ENCODE measurements around the gene ARRDC5. TPM values are rescaled to one million over a fixed set of nuclear protein-coding genes. Genes with fewer than 3 reads are reported as not detected.
A peak's percentile ranks its signal among the peaks of the same experiment; 100 is the strongest.
"Not testable (repeated sequence)": the region's sequence is repeated elsewhere in the genome, so short reads cannot be mapped to it uniquely, and the experiment has no call there.

The ARRDC5 gene
- total and polyA plus RNA-seq, 2 of the 13 experiments (the other 11 are each of a cell fraction or from before 2014, with no cell fraction given) = not detected

GRCh38 chr19:4861147-4861546 is 41.5 kb downstream of the ARRDC5 start:
- no CpG with 5 or more reads among the region's 10 CpGs for WGBS (ENCODE audit: low lambda C conversion rate)
- ChIA-PET POLR2A (no interaction called here), CTCF (ENCODE audit: low intra/inter-chr PET ratio, low total read pairs) (no interaction called here)
- Histone ChIP-seq H2AFZ (ENCODE audit: low read length) (no peak overlapping the region), H3K27ac (ENCODE audit: extremely low read length, insufficient read depth, low read length) (no peak overlapping the region), H3K9ac (ENCODE audit: insufficient read depth, low read depth, low read length) (no peak overlapping the region), H3K4me1 (ENCODE audit: insufficient read depth, low read length) (peaks cover 21% of the 10 kb centered on the region), H4K20me1 (ENCODE audit: insufficient read depth, low read length) (peaks cover 7% of the 10 kb centered on the region; the same call in 1 of the 2 replicates), H3K36me3 (replicated peaks in 1 of 2; ENCODE audit: control insufficient read depth in 1 of 2, insufficient read depth in 2 of 2, low read length in 2 of 2) (peaks cover 17 to 31% of the 10 kb centered on the region in 2 experiments; a peak in 4 of 5 replicates), H3K79me2 (ENCODE audit: insufficient read depth, low read length) (peaks cover 16% of the 10 kb centered on the region), H3K9me3 (ENCODE audit: low read length) (no peaks in the 10 kb centered on the region), H3K4me2 (ENCODE audit: low read depth, low read length) (no peak overlapping the region), H3K27me3 (ENCODE audit: control insufficient read depth in 1 of 2, insufficient read depth in 2 of 2, low read length in 2 of 2) (no peaks in the 10 kb centered on the region), H3K4me3 (replicated peaks in 1 of 3; ENCODE audit: insufficient read depth in 1 of 3, low read depth in 2 of 3, low read length in 3 of 3) (no peak overlapping the region)
- BruUV-seq (replicated peaks) = no TSS peak
- TF ChIP-seq ZNF766 (CRISPR knock-in tag; IDR thresholded peaks at IDR 0.05; ENCODE audit: borderline replicate concordance) = no peak
- TF ChIP-seq HNF4G (IDR thresholded peaks at IDR 0.05; ENCODE audit: borderline replicate concordance, low read depth, low read length) = peak; percentile 34; the same call in 1 of the 2 replicates
- no peak for TF ChIP-seq HNF4G (CRISPR knock-in tag; IDR thresholded peaks at IDR 0.05; ENCODE audit: borderline replicate concordance, low read depth)
- TF ChIP-seq AGO2 (optimal IDR thresholded peaks at IDR 0.05; ENCODE audit: low read depth, low read length) = peak; percentile 33
- no peak for TF ChIP-seq NCOA1 (CRISPR knock-in tag; IDR thresholded peaks at IDR 0.05)
- TF ChIP-seq NR3C1 (CRISPR knock-in tag; IDR thresholded peaks at IDR 0.05) = no peak
- FAIRE-seq (no peak), DNase-seq (ENCODE audit: low spot score) (no peak), ATAC-seq (no peak)
- intact Hi-C loops (cut with micrococcal nuclease; ENCODE audit: unreplicated experiment) (no loop called here), in situ Hi-C loops (cut with HindIII; ENCODE audit: extremely low pct_ligation_motif_present, low pct_unique_long_range_greater_than_20kb) (no loop called here)

GRCh38 chr19:4859697-4860096 is 43.0 kb downstream of the ARRDC5 start:
- Histone ChIP-seq H3K4me1 (ENCODE audit: insufficient read depth, low read length) (peaks cover 18% of the 10 kb centered on the region), H3K9me3 (ENCODE audit: low read length) (no peaks in the 10 kb centered on the region), H3K27me3 (ENCODE audit: control insufficient read depth in 1 of 2, insufficient read depth in 2 of 2, low read length in 2 of 2) (no peaks in the 10 kb centered on the region), H3K27ac (ENCODE audit: extremely low read length, insufficient read depth, low read length) (no peak overlapping the region), H3K79me2 (ENCODE audit: insufficient read depth, low read length) (peaks cover 12% of the 10 kb centered on the region), H4K20me1 (ENCODE audit: insufficient read depth, low read length) (peaks cover 7% of the 10 kb centered on the region; the same call in 1 of the 2 replicates), H3K4me3 (replicated peaks in 1 of 3; ENCODE audit: insufficient read depth in 1 of 3, low read depth in 2 of 3, low read length in 3 of 3) (no peak overlapping the region), H3K36me3 (replicated peaks in 1 of 2; ENCODE audit: control insufficient read depth in 1 of 2, insufficient read depth in 2 of 2, low read length in 2 of 2) (peaks cover 23 to 34% of the 10 kb centered on the region in 2 experiments; a peak in 4 of 5 replicates), H2AFZ (ENCODE audit: low read length) (no peak overlapping the region), H3K4me2 (ENCODE audit: low read depth, low read length) (no peak overlapping the region), H3K9ac (ENCODE audit: insufficient read depth, low read depth, low read length) (no peak overlapping the region)
- DNase-seq (ENCODE audit: low spot score) (no peak), ATAC-seq (no peak), FAIRE-seq (no peak)
- TF ChIP-seq ZBTB8A (CRISPR knock-in tag; IDR thresholded peaks at IDR 0.05; ENCODE audit: borderline replicate concordance, low read depth) = no peak
- no peak for TF ChIP-seq NFIB (CRISPR knock-in tag; IDR thresholded peaks at IDR 0.05; ENCODE audit: borderline replicate concordance)
- no peak for TF ChIP-seq MBD4 (IDR thresholded peaks at IDR 0.05; ENCODE audit: borderline replicate concordance, low read length)
- peak; percentile 32 for TF ChIP-seq AGO2 (optimal IDR thresholded peaks at IDR 0.05; ENCODE audit: low read depth, low read length)
- no peak for TF ChIP-seq RNF2 (conservative IDR thresholded peaks at IDR 0.05; ENCODE audit: low read depth)
- intact Hi-C loops (cut with micrococcal nuclease; ENCODE audit: unreplicated experiment) (no loop called here), in situ Hi-C loops (cut with HindIII; ENCODE audit: extremely low pct_ligation_motif_present, low pct_unique_long_range_greater_than_20kb) (no loop called here)
- no TSS peak for BruUV-seq (replicated peaks)
- CTCF ChIA-PET (ENCODE audit: low intra/inter-chr PET ratio, low total read pairs) = no interaction called here
- 97% methylated on average over 7 of the region's 11 CpGs for WGBS (ENCODE audit: low lambda C conversion rate)
- POLR2A ChIA-PET = interaction anchor here (1.4 kb wide), 1 partner anchor 50 kb away, joined by 4 read pairs; no protein-coding TSS in a partner anchor

- CTCF ChIA-PET (ENCODE audit: low intra/inter-chr PET ratio, low total read pairs); H4K20me1 ChIP-seq (ENCODE audit: insufficient read depth, low read length); ATAC-seq; BruUV-seq (replicated peaks); in situ Hi-C loops (cut with HindIII; ENCODE audit: extremely low pct_ligation_motif_present, low pct_unique_long_range_greater_than_20kb); H3K27me3 ChIP-seq (ENCODE audit: control insufficient read depth in 1 of 2, insufficient read depth in 2 of 2, low read length in 2 of 2); H3K79me2 ChIP-seq (ENCODE audit: insufficient read depth, low read length); H3K4me3 ChIP-seq (replicated peaks in 1 of 3; ENCODE audit: insufficient read depth in 1 of 3, low read depth in 2 of 3, low read length in 3 of 3); H3K4me1 ChIP-seq (ENCODE audit: insufficient read depth, low read length); H3K4me2 ChIP-seq (ENCODE audit: low read depth, low read length); intact Hi-C loops (cut with micrococcal nuclease; ENCODE audit: unreplicated experiment); H3K27ac ChIP-seq (ENCODE audit: extremely low read length, insufficient read depth, low read length); FAIRE-seq; H3K9me3 ChIP-seq (ENCODE audit: low read length); DNase-seq (ENCODE audit: low spot score); H2AFZ ChIP-seq (ENCODE audit: low read length); H3K9ac ChIP-seq (ENCODE audit: insufficient read depth, low read depth, low read length): not testable (repeated sequence)
- H3K36me3 ChIP-seq (replicated peaks in 1 of 2; ENCODE audit: control insufficient read depth in 1 of 2, insufficient read depth in 2 of 2, low read length in 2 of 2) = peaks cover 23 to 42% of the 10 kb centered on the region in 2 experiments; a peak in 4 of 5 replicates
- POLR2A ChIA-PET = interaction anchor here (1.4 kb wide), 1 partner anchor 11 kb away, joined by 6 read pairs; the partner anchor contains the start of gene PLIN3
- 99% methylated on average over 12 of the region's 12 CpGs for WGBS (ENCODE audit: low lambda C conversion rate)
These were observed 46.2 kb downstream of the ARRDC5 start for GRCh38 chr19:4856468-4856867.
